Mesenchymal stem cell (in vitro differentiated cells and primary cell): Measurements from ENCODE around the gene DAP.

Experiments
- DNase-seq: peaks from one replicate; pipeline ENCODE4 v3.0.0-alpha.2; 2013
- H2AFZ ChIP-seq: one replicate; pipeline ENCODE4 v1.6.1; 2013; ENCODE audit warnings: low read depth, mild to moderate bottlenecking, control low read depth, inconsistent platforms, low read length, moderate library complexity
- H2AK5ac ChIP-seq: 2 replicates; pipeline ENCODE4 v1.6.1; 2013; ENCODE audit warnings: low read length, moderate library complexity, mild to moderate bottlenecking, inconsistent platforms; ENCODE audit not compliant: severe bottlenecking
- H2BK120ac ChIP-seq: one replicate; pipeline ENCODE4 v1.6.1; 2013; ENCODE audit warnings: low read depth, mild to moderate bottlenecking, inconsistent platforms, low read length, moderate library complexity
- H2BK12ac ChIP-seq, 2 experiments: one replicate each; pipeline ENCODE4 v1.6.1; 2013; ENCODE audit warnings: inconsistent platforms in 2 of 2, low read length in 2 of 2, mild to moderate bottlenecking in 2 of 2, moderate library complexity in 2 of 2, control low read depth in 1 of 2
- H2BK15ac ChIP-seq: one replicate; pipeline ENCODE4 v1.6.1; 2013; ENCODE audit warnings: mild to moderate bottlenecking, low read depth, inconsistent platforms; ENCODE audit not compliant: poor library complexity, severe bottlenecking
- H2BK5ac ChIP-seq: 2 replicates; pipeline ENCODE4 v1.6.1; 2013; ENCODE audit warnings: low read depth, mild to moderate bottlenecking, low read length, control low read depth, inconsistent platforms; ENCODE audit not compliant: poor library complexity, severe bottlenecking
- H3K14ac ChIP-seq, 2 experiments: one replicate each; pipeline ENCODE4 v1.6.1; 2013; ENCODE audit warnings: inconsistent platforms in 2 of 2, low read length in 2 of 2, control low read depth in 1 of 2, mild to moderate bottlenecking in 1 of 2, moderate library complexity in 1 of 2
- H3K18ac ChIP-seq, 2 experiments: one replicate each; pipeline ENCODE4 v1.6.1; 2013; ENCODE audit warnings: inconsistent platforms in 2 of 2, low read length in 2 of 2, control low read depth in 1 of 2, low read depth in 1 of 2, mild to moderate bottlenecking in 1 of 2
- H3K23ac ChIP-seq, 2 experiments: one replicate each; pipeline ENCODE4 v1.6.1; 2013; ENCODE audit warnings: inconsistent platforms in 2 of 2, low read length in 2 of 2, mild to moderate bottlenecking in 2 of 2, moderate library complexity in 2 of 2, control low read depth in 1 of 2
- H3K27ac ChIP-seq: 2 replicates; pipeline ENCODE4 v1.5.1; 2013; ENCODE audit warnings: mild to moderate bottlenecking, moderate library complexity, low read length, control low read depth, inconsistent platforms; ENCODE audit not compliant: poor library complexity, severe bottlenecking
- H3K27me3 ChIP-seq, 2 experiments: 2 replicates each; pipeline versions ENCODE4 v1.6.1 to v1.7.0; 2013; ENCODE audit warnings: low read length in 2 of 2, mild to moderate bottlenecking in 2 of 2, moderate library complexity in 2 of 2, control low read depth in 1 of 2, inconsistent platforms in 1 of 2; ENCODE audit not compliant: control insufficient read depth in 1 of 2, insufficient read depth in 1 of 2
- H3K36me3 ChIP-seq, 2 experiments: 2 replicates each; pipeline versions ENCODE4 v1.6.1 to v1.7.0; 2013; ENCODE audit warnings: low read length in 2 of 2, control low read depth in 1 of 2, inconsistent platforms in 1 of 2, low read depth in 1 of 2, mild to moderate bottlenecking in 1 of 2; ENCODE audit not compliant: insufficient read depth in 2 of 2, control insufficient read depth in 1 of 2
- H3K4ac ChIP-seq, 2 experiments: one replicate each; pipeline ENCODE4 v1.6.1; 2013; ENCODE audit warnings: inconsistent platforms in 2 of 2, low read length in 2 of 2, mild to moderate bottlenecking in 2 of 2, moderate library complexity in 2 of 2, control low read depth in 1 of 2, low read depth in 1 of 2
- H3K4me1 ChIP-seq: 2 replicates; pipeline ENCODE4 v1.6.1; 2013; ENCODE audit warnings: low read depth, low read length, control low read depth; ENCODE audit not compliant: control insufficient read depth, insufficient read depth
- H3K4me2 ChIP-seq: 2 replicates; pipeline ENCODE4 v1.6.1; 2013; ENCODE audit warnings: low read length, mild to moderate bottlenecking, inconsistent platforms; ENCODE audit not compliant: poor library complexity, severe bottlenecking
- H3K4me3 ChIP-seq, 2 experiments: 2 replicates each; pipeline versions ENCODE4 v1.5.1 to v1.7.0; 2013; ENCODE audit warnings: low read length in 2 of 2, mild to moderate bottlenecking in 2 of 2, control low read depth in 1 of 2, low read depth in 1 of 2; ENCODE audit not compliant: insufficient read depth in 1 of 2
- H3K79me1 ChIP-seq: replicated peaks from 2 replicates; pipeline ENCODE4 v1.6.1; 2013; ENCODE audit warnings: mild to moderate bottlenecking, control low read depth, low read length, inconsistent platforms; ENCODE audit not compliant: poor library complexity, severe bottlenecking
- H3K9ac ChIP-seq: 2 replicates; pipeline ENCODE4 v1.7.0; 2013; ENCODE audit warnings: mild to moderate bottlenecking, low read length, moderate library complexity
- H3K9me3 ChIP-seq: 2 replicates; pipeline ENCODE4 v1.7.0; 2013; ENCODE audit warnings: mild to moderate bottlenecking, low read length; ENCODE audit not compliant: control insufficient read depth
- H4K8ac ChIP-seq: one replicate; pipeline ENCODE4 v1.6.1; 2013; ENCODE audit warnings: inconsistent platforms, mild to moderate bottlenecking, low read length, moderate library complexity
- H4K91ac ChIP-seq: one replicate; pipeline ENCODE4 v1.6.1; 2013; ENCODE audit warnings: mild to moderate bottlenecking, low read length, inconsistent platforms
- WGBS: methylation state at CpG from one replicate; pipeline ENCODE4 v1.1.7; 2013; ENCODE audit warnings: mixed read lengths; 5-methylcytosine and 5-hydroxymethylcytosine counted together

Gene DAP

DNA sequence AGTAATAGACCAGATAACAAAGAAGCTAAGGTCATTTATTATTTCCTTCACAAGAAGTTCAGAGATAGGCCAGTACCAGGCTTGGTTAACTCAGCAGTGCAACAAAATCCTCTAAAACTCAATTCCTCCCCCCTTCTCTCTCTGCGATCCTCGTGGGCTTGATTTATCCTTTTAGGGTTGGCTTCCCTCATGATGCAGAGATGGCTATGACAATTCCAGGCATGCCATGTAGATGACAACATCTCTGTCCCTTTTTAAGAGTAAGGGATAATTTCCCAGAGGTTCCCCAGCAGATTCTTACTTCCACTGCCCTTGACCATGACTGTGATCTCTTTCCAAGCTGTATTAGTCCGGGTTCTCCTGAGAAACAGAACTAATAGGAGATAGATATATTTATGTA lies 28.7 kb upstream of the DAP start:
- Histone ChIP-seq H4K8ac (no peak overlapping the region), H3K23ac (no peak overlapping the region), H3K36me3 (no peaks in the 10 kb centered on the region), H3K9ac (no peak overlapping the region), H3K27me3 (peaks cover 0 to 4% of the 10 kb centered on the region in 2 experiments), H3K4me2 (no peak overlapping the region), H3K79me1 (no peaks in the 10 kb centered on the region), H2BK15ac (no peak overlapping the region), H2BK12ac (no peak overlapping the region), H2AFZ (no peak overlapping the region), H3K18ac (no peak overlapping the region), H2BK5ac (no peak overlapping the region), H3K14ac (no peak overlapping the region), H3K9me3 (no peaks in the 10 kb centered on the region), H2AK5ac (no peak overlapping the region), H3K4me3 (no peak overlapping the region), H2BK120ac (no peak overlapping the region), H4K91ac (no peak overlapping the region), H3K4me1 (no peaks in the 10 kb centered on the region), H3K27ac (no peak overlapping the region), H3K4ac (no peak overlapping the region)
- WGBS, result 38% methylated on average over 2 of the region's 3 CpGs
- peak; percentile 31 for DNase-seq

- no peaks in the 10 kb centered on the region for H3K36me3 ChIP-seq
- no peak overlapping the region for H3K4me2 ChIP-seq
- WGBS, result 70% methylated on average over 3 of the region's 3 CpGs
- no peak overlapping the region for H3K4ac ChIP-seq
- no peak overlapping the region for H3K14ac ChIP-seq
- H2BK5ac ChIP-seq, result no peak overlapping the region
- H4K8ac ChIP-seq, result no peak overlapping the region
- H3K4me1 ChIP-seq, result no peaks in the 10 kb centered on the region
- H2BK15ac ChIP-seq, result no peak overlapping the region
- no peaks in the 10 kb centered on the region for H3K27me3 ChIP-seq
- H3K9me3 ChIP-seq, result no peaks in the 10 kb centered on the region
- H4K91ac ChIP-seq, result no peak overlapping the region
- no peak overlapping the region for H2BK12ac ChIP-seq
- no peak overlapping the region for H3K23ac ChIP-seq
- H3K4me3 ChIP-seq, result no peak overlapping the region
- H2BK120ac ChIP-seq, result no peak overlapping the region
- H3K9ac ChIP-seq, result no peak overlapping the region
- H2AK5ac ChIP-seq, result no peak overlapping the region
- no peak overlapping the region for H3K18ac ChIP-seq
- peak; percentile 60 for DNase-seq
- no peak overlapping the region for H3K27ac ChIP-seq
- no peaks in the 10 kb centered on the region for H3K79me1 ChIP-seq
- H2AFZ ChIP-seq, result no peak overlapping the region
Observed at GRCh38 chr5:10789021-10789420, 28.0 kb upstream of the DAP start.

GRCh38 chr5:10788358-10788757 lies 27.3 kb upstream of the DAP start:
- no peaks in the 10 kb centered on the region for H3K9me3 ChIP-seq
- H3K27me3 ChIP-seq, result no peaks in the 10 kb centered on the region
- H2BK12ac ChIP-seq, result no peak overlapping the region
- H3K18ac ChIP-seq, result no peak overlapping the region
- no peak overlapping the region for H2AK5ac ChIP-seq
- H3K79me1 ChIP-seq, result no peaks in the 10 kb centered on the region
- no peak overlapping the region for H4K91ac ChIP-seq
- no peak for DNase-seq
- no peak overlapping the region for H3K27ac ChIP-seq
- no peak overlapping the region for H2BK5ac ChIP-seq
- 92% methylated on average over 5 of the region's 5 CpGs for WGBS
- H3K36me3 ChIP-seq, result no peaks in the 10 kb centered on the region
- no peak overlapping the region for H3K4ac ChIP-seq
- H2AFZ ChIP-seq, result no peak overlapping the region
- no peak overlapping the region for H4K8ac ChIP-seq
- no peak overlapping the region for H2BK120ac ChIP-seq
- no peak overlapping the region for H3K23ac ChIP-seq
- H3K4me2 ChIP-seq, result no peak overlapping the region
- H3K4me3 ChIP-seq, result no peak overlapping the region
- H3K14ac ChIP-seq, result no peak overlapping the region
- H3K9ac ChIP-seq, result no peak overlapping the region
- H2BK15ac ChIP-seq, result no peak overlapping the region
- no peaks in the 10 kb centered on the region for H3K4me1 ChIP-seq

DNA sequence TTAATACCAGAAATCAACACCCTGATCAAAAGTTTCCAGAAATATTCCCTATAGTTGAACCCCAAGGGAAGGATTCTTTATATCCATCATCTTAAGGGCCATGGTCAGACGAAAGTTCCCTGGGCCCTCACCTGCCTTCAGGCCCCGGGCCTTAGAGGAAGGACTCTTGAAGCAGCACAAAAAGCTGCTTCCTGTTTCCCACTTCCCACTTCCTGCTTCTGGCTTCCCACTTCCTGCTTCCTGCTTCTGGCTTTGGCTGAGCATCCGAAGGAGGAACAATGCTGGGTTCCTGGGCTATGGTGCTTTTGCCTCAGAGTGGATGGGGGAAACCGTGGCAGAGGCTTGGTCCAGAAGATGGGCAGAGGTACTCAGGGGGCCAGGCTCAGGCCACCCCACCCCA lies 25.8 kb upstream of the DAP start:
- no peak overlapping the region for H4K91ac ChIP-seq
- peak overlapping the region; percentile 8 for H4K8ac ChIP-seq
- no peak overlapping the region for H3K27ac ChIP-seq
- H3K4me3 ChIP-seq, result no peak overlapping the region
- H3K9me3 ChIP-seq, result no peaks in the 10 kb centered on the region
- no peak overlapping the region for H2BK15ac ChIP-seq
- H3K18ac ChIP-seq, result no peak overlapping the region
- H3K36me3 ChIP-seq, result no peaks in the 10 kb centered on the region
- no peak overlapping the region for H2BK5ac ChIP-seq
- H2BK120ac ChIP-seq, result no peak overlapping the region
- H3K4me1 ChIP-seq, result no peaks in the 10 kb centered on the region
- no peak overlapping the region for H3K4me2 ChIP-seq
- no peak overlapping the region for H3K14ac ChIP-seq
- DNase-seq, result no peak
- no peak overlapping the region for H3K9ac ChIP-seq
- H3K23ac ChIP-seq, result no peak overlapping the region
- WGBS, result 93% methylated on average over 4 of the region's 4 CpGs
- H2BK12ac ChIP-seq, result no peak overlapping the region
- H2AK5ac ChIP-seq, result no peak overlapping the region
- H3K27me3 ChIP-seq, result no peaks in the 10 kb centered on the region
- no peak overlapping the region for H2AFZ ChIP-seq
- no peaks in the 10 kb centered on the region for H3K79me1 ChIP-seq
- H3K4ac ChIP-seq, result no peak overlapping the region
